Endothelial cell of umbilical vein (primary cell): ENCODE results near the gene ATXN1. TPM values are rescaled to one million over a fixed set of nuclear protein-coding genes. Genes with fewer than 3 reads are reported as not detected.

Experiments used
- BruUV-seq: library from RNA; stranded (reverse); fragments of 400-500 nt; replicated peaks from 2 replicates; lab custom pipeline; 2021; lab: Mats Ljungman, UMichigan
- CTCF ChIA-PET: fragments of 300-600, 350-600 bp; sonication (Branson Sonifier 250); formaldehyde crosslinking; loops from one replicate; lab custom pipeline; 2021; ENCODE audit warnings: antibody characterized with exemption, inconsistent platforms; lab: Charles Lee
- POLR2A ChIA-PET: fragments of 300-600, 350-600 bp; sonication (Branson Sonifier 250); formaldehyde crosslinking; loops from one replicate; lab custom pipeline; 2021; ENCODE audit warnings: antibody characterized with exemption, inconsistent platforms; lab: Charles Lee
- DNase-seq: peaks from one replicate; pipeline ENCODE4 v3.0.0-alpha.2; 2011; ENCODE audit warnings: low read depth, low spot score
- FAIRE-seq: peaks from 2 replicates; lab custom pipeline; 2011; peaks lifted over from hg19 to GRCh38; lab: Jason Lieb, UNC
- H2AFZ ChIP-seq: 2 replicates; pipeline ENCODE4 v1.6.0; 2012; ENCODE audit warnings: low read depth, low read length, control low read depth, inconsistent platforms
- H3K27ac ChIP-seq: 2 replicates; pipeline ENCODE4 v1.5.1; 2011; ENCODE audit warnings: low read depth, mild to moderate bottlenecking, control low read depth, low read length, moderate library complexity; ENCODE audit not compliant: insufficient read depth
- H3K27me3 ChIP-seq, 2 experiments: 2 replicates each; pipeline versions ENCODE4 v1.6.0 to v1.6.1; 2011; ENCODE audit warnings: low read length in 2 of 2, mixed read lengths in 1 of 2; ENCODE audit not compliant: control insufficient read depth in 2 of 2, insufficient read depth in 2 of 2
- H3K36me3 ChIP-seq, 2 experiments: 2 replicates in 1 of 2; 3 replicates in 1 of 2; pipeline ENCODE4 v1.5.1; 2011; ENCODE audit warnings: low read length in 2 of 2, mild to moderate bottlenecking in 1 of 2, moderate library complexity in 1 of 2; ENCODE audit not compliant: control insufficient read depth in 2 of 2, insufficient read depth in 2 of 2; ENCODE audit errors: extremely low read depth in 1 of 2
- H3K4me1 ChIP-seq: 3 replicates; pipeline ENCODE4 v1.5.1; 2011; ENCODE audit warnings: mild to moderate bottlenecking, low read length; ENCODE audit not compliant: control insufficient read depth, insufficient read depth; ENCODE audit errors: extremely low read depth
- H3K4me2 ChIP-seq: 2 replicates; pipeline ENCODE4 v1.6.1; 2011; ENCODE audit warnings: low read length, control low read depth, mixed read lengths; ENCODE audit not compliant: insufficient read depth
- H3K4me3 ChIP-seq, 3 experiments: fragments of 200-600 bp in 1 of 3; sonication (generic), shearing (Covaris generic) in 1 of 3; replicated peaks in 1 of 3; 2 replicates each; pipeline ENCODE4 v1.5.1; 2011 to 2016; ENCODE audit warnings: control low read depth in 3 of 3, low read length in 3 of 3, mild to moderate bottlenecking in 2 of 3, inconsistent platforms in 1 of 3, low read depth in 1 of 3, moderate library complexity in 1 of 3; ENCODE audit not compliant: insufficient read depth in 1 of 3
- H3K79me2 ChIP-seq: 2 replicates; pipeline ENCODE4 v1.6.0; 2012; ENCODE audit warnings: low read length, inconsistent platforms; ENCODE audit not compliant: control insufficient read depth, insufficient read depth
- H3K9ac ChIP-seq: replicated peaks from 2 replicates; pipeline ENCODE3; 2011; ENCODE audit warnings: low read length, control low read depth; ENCODE audit not compliant: insufficient read depth; ENCODE audit errors: extremely low read depth
- H3K9me1 ChIP-seq: replicated peaks from 3 replicates; pipeline ENCODE4 v1.6.0; 2011; ENCODE audit warnings: mild to moderate bottlenecking, low read length; ENCODE audit not compliant: control insufficient read depth, insufficient read depth; ENCODE audit errors: extremely low read depth
- H3K9me3 ChIP-seq: replicated peaks from 2 replicates; pipeline ENCODE4 v1.5.1; 2012; ENCODE audit warnings: low read length, inconsistent platforms; ENCODE audit not compliant: control insufficient read depth, insufficient read depth
- H4K20me1 ChIP-seq: replicated peaks from 2 replicates; pipeline ENCODE3; 2011; ENCODE audit warnings: mild to moderate bottlenecking, low read length; ENCODE audit not compliant: control insufficient read depth, insufficient read depth; ENCODE audit errors: extremely low read depth
- CTCF ChIP-seq, 2 donors: IDR thresholded peaks; 1 replicate in 1 of 2; 2 replicates in 1 of 2; pipeline ENCODE4 v1.5.1; 2011; ENCODE audit warnings: low read length in 2 of 2, mild to moderate bottlenecking in 2 of 2, moderate library complexity in 2 of 2, control low read depth in 1 of 2, inconsistent platforms in 1 of 2, low read depth in 1 of 2; ENCODE audit not compliant: insufficient read depth in 1 of 2; ENCODE audit errors: extremely low read depth in 1 of 2
- EZH2 ChIP-seq: IDR thresholded peaks from 2 replicates; pipeline ENCODE4 v1.6.1; 2012; ENCODE audit warnings: borderline replicate concordance, low read depth, mild to moderate bottlenecking, moderate library complexity, low read length, inconsistent platforms; ENCODE audit not compliant: severe bottlenecking
- FOS ChIP-seq: IDR thresholded peaks from 2 replicates; pipeline ENCODE4 v1.6.1; 2011; ENCODE audit warnings: mild to moderate bottlenecking, low read length, moderate library complexity, borderline replicate concordance; ENCODE audit not compliant: insufficient read depth
- GATA2 ChIP-seq: IDR thresholded peaks from 2 replicates; pipeline ENCODE4 v1.7.0; 2011; ENCODE audit warnings: low read depth, mild to moderate bottlenecking, moderate library complexity, mixed read lengths, low read length; ENCODE audit not compliant: insufficient read length, insufficient read depth
- JUN ChIP-seq: IDR thresholded peaks from 2 replicates; pipeline ENCODE4 v1.6.1; 2011; ENCODE audit warnings: borderline replicate concordance, low read depth; ENCODE audit not compliant: insufficient read length, insufficient read depth
- MYC ChIP-seq: IDR thresholded peaks from one replicate; pipeline ENCODE4 v1.6.1; 2011; ENCODE audit warnings: mild to moderate bottlenecking, low read depth, low read length
- POLR2A ChIP-seq: IDR thresholded peaks from 2 replicates; pipeline ENCODE4 v1.6.1; 2012; ENCODE audit warnings: low read depth, mild to moderate bottlenecking, control low read depth, low read length
- POLR2AphosphoS5 ChIP-seq: IDR thresholded peaks from 2 replicates; pipeline ENCODE4 v1.6.1; 2012; ENCODE audit warnings: low read depth, mild to moderate bottlenecking, control low read depth, low read length, moderate library complexity; ENCODE audit not compliant: insufficient read depth
- dilution Hi-C: fragments of 300-500 bp; cut with MboI; formaldehyde crosslinking; loops from one replicate; pipeline ENCODE4 v1.15.0; 2019; ENCODE audit warnings: low sequenced_read_pairs; ENCODE audit not compliant: extremely low pct_ligation_motif_present
- intact Hi-C: fragments of 100-400 bp; cut with micrococcal nuclease; formaldehyde crosslinking; loops from one replicate; pipeline ENCODE4 v1.10.0; 2022
- polyA plus RNA-seq, 4 experiments: library from polyadenylated mRNA; depleted of rRNA in 3 of 4; stranded (reverse) in 3 of 4; unstranded in 1 of 4; fragments of >200 nt; gene quantifications; 2 replicates each; pipeline versions ENCODE4 v1.2.1 to v1.2.3, GENCODE V29; 2011 to 2012; ENCODE audit warnings: missing spikeins in 1 of 4
- total RNA-seq: library from RNA; stranded (reverse); gene quantifications from 2 replicates; pipeline ENCODE4 v1.2.3, GENCODE V29; 2021
- TF ChIP-seq, protein P1 (sequence below): IDR thresholded peaks from 2 replicates; pipeline ENCODE4 v1.6.1; 2011; ENCODE audit not compliant: insufficient read depth, insufficient read length

ATXN1 gene
- total and polyA plus RNA-seq, 2 donors (not counting 3 experiments of a cell fraction or from before 2014, with no cell fraction given) = 16.4 to 33.0 TPM

- no peak overlapping the region for H3K9ac ChIP-seq
- DNase-seq (no peak), FAIRE-seq (no peak)
- no peaks in the 10 kb centered on the region for H3K9me1 ChIP-seq
- H3K4me1 ChIP-seq = peaks cover 9% of the 10 kb centered on the region
- no peak overlapping the region for H2AFZ ChIP-seq
- CTCF ChIA-PET = interaction anchor here (0.8 to 3.7 kb wide), 4 partner anchors 11 to 38 kb away, joined by 3 to 35 read pairs (median 4); partner anchors contain the start of gene GMPR
- intact Hi-C loops (no loop called here), dilution Hi-C loops (no loop called here)
- H3K27ac ChIP-seq = no peak overlapping the region
- H4K20me1 ChIP-seq = no peaks in the 10 kb centered on the region
- peaks cover 0 to 9% of the 10 kb centered on the region in 2 experiments for H3K36me3 ChIP-seq
- no peaks in the 10 kb centered on the region for H3K79me2 ChIP-seq
- POLR2A ChIA-PET = no interaction called here
- TF ChIP-seq MYC = no peak
- no peak for TF ChIP-seq POLR2A
- TF ChIP-seq GATA2 = no peak
- no peak for TF ChIP-seq POLR2AphosphoS5
- no peak for TF ChIP-seq EZH2
- TF ChIP-seq JUN = no peak
- TF ChIP-seq CTCF (IDR thresholded peaks at IDR 0.05; ENCODE audit: extremely low read depth in 1 of 2, insufficient read depth in 1 of 2, low read depth in 1 of 2, low read length in 2 of 2) = no peak
- TF ChIP-seq, protein P1, sequence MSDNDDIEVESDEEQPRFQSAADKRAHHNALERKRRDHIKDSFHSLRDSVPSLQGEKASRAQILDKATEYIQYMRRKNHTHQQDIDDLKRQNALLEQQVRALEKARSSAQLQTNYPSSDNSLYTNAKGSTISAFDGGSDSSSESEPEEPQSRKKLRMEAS = no peak
- no peak for TF ChIP-seq FOS
- H3K4me3 ChIP-seq = no peak overlapping the region
- H3K9me3 ChIP-seq = no peaks in the 10 kb centered on the region
- no peak overlapping the region for H3K4me2 ChIP-seq
- no TSS peak for BruUV-seq
- no peaks in the 10 kb centered on the region for H3K27me3 ChIP-seq
Observed at GRCh38 chr6:16274885-16275589, 486.2 kb downstream of the ATXN1 start.
